ENCODE data around the gene SMIM35.

DNA sequence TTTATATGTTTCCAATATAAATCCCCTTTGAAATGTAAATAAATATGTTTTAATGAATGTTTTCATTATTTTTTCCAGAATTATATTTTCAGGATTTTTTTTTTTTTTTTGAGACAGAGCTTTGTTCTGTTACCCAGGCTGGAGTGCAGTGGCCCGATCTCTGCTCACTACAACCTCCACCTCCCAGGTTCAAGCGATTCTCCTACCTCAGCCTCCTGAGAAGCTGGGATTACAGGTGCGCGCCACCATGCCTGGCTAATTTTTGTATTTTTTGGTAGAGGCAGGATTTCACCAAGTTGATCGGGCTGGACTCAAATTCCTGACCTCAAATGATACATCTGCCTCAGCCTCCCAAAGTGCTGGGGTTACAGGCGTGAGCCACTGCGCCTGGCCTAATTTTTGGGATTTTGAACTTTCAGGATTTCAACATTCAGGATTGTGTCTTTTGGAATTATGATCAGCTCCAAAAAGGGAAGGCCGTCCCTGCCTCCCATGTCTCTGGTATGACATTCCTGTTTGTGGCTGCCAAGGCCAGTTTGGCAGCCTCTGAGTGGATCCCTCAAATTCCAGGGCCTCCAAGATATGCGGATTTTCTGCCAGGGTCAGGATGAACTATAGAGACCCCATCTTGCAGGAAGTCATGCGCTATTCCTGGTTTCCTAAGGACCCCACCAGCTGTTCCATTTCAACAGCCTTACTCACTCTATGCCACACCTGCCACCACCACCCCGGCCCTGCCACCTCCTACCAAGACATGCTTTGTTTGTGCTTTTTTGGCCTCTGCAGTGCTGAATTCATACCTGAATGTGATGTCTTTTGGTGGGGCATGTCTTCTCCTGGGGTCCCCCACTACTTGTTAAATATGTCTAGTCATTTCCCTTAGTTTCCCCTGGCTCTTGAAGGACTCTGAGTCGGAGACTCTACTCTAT, 31.8 kb downstream of the SMIM35 start:
- TF ChIP-seq POLR2A (IDR thresholded peaks at IDR 0.05) (no peak), EP300 (IDR thresholded peaks at IDR 0.05) (no peak)
- TF ChIP-seq, protein P1, sequence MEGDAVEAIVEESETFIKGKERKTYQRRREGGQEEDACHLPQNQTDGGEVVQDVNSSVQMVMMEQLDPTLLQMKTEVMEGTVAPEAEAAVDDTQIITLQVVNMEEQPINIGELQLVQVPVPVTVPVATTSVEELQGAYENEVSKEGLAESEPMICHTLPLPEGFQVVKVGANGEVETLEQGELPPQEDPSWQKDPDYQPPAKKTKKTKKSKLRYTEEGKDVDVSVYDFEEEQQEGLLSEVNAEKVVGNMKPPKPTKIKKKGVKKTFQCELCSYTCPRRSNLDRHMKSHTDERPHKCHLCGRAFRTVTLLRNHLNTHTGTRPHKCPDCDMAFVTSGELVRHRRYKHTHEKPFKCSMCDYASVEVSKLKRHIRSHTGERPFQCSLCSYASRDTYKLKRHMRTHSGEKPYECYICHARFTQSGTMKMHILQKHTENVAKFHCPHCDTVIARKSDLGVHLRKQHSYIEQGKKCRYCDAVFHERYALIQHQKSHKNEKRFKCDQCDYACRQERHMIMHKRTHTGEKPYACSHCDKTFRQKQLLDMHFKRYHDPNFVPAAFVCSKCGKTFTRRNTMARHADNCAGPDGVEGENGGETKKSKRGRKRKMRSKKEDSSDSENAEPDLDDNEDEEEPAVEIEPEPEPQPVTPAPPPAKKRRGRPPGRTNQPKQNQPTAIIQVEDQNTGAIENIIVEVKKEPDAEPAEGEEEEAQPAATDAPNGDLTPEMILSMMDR (IDR thresholded peaks at IDR 0.05), result no peak
